ENCODE measurements around the gene CGA. TPM values are rescaled to one million over a fixed set of nuclear protein-coding genes. Genes with fewer than 3 reads are reported as not detected.

CGA gene
- total and polyA plus RNA-seq, 7 donors = 0.03 to 3.8 (median 0.35) TPM; not detected in 3

DNA sequence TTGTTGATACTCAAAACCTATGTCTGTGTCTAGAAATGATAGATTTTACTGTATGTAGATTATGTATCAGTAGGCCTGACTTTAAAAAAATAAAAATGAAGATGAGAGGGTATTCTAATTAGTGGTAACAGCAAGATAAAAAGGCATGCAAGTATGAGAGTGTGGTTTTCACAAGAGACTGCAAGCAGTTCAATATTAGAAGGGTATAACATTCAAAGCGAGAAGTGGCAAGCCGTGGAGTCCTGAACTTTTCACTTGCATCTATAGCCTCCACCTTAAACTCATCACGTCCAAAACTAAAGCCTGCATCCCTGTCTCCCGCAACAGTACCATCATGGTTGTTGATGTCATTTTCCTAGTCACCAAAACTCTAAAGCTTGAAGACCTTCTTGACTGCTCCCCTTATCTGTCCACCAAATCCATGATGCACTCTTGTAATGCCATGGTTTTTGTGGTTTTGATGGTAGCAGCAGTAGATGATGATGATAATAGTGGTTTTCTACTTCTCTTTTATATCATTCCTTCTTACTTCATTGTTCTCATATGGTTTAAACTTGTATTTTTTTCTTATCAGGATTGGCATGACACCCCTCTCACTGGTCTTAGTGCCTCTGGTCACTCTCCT lies 9.2 kb upstream of the CGA start:
- no peak overlapping the region for H3K27ac ChIP-seq
- WGBS, 3 donors = 88 to 91% (median 89%) methylated on average over 4 of the region's 4 CpGs
- DNase-seq = no peak
- TF ChIP-seq, protein P1, sequence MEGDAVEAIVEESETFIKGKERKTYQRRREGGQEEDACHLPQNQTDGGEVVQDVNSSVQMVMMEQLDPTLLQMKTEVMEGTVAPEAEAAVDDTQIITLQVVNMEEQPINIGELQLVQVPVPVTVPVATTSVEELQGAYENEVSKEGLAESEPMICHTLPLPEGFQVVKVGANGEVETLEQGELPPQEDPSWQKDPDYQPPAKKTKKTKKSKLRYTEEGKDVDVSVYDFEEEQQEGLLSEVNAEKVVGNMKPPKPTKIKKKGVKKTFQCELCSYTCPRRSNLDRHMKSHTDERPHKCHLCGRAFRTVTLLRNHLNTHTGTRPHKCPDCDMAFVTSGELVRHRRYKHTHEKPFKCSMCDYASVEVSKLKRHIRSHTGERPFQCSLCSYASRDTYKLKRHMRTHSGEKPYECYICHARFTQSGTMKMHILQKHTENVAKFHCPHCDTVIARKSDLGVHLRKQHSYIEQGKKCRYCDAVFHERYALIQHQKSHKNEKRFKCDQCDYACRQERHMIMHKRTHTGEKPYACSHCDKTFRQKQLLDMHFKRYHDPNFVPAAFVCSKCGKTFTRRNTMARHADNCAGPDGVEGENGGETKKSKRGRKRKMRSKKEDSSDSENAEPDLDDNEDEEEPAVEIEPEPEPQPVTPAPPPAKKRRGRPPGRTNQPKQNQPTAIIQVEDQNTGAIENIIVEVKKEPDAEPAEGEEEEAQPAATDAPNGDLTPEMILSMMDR (IDR thresholded peaks at IDR 0.05) = no peak
- intact Hi-C loops (cut with DNase I) = no loop called here
- no peaks in the 10 kb centered on the region for H3K36me3 ChIP-seq (ENCODE audit: insufficient read depth in 1 of 2, low read depth in 1 of 2)
- H3K9me3 ChIP-seq = no peaks in the 10 kb centered on the region
- no peaks in the 10 kb centered on the region for H3K4me1 ChIP-seq
- H3K27me3 ChIP-seq (ENCODE audit: insufficient read depth in 3 of 3, low read length in 2 of 3) = no peaks in the 10 kb centered on the region
- H3K4me3 ChIP-seq = no peak overlapping the region
- ATAC-seq = no peak

DNA sequence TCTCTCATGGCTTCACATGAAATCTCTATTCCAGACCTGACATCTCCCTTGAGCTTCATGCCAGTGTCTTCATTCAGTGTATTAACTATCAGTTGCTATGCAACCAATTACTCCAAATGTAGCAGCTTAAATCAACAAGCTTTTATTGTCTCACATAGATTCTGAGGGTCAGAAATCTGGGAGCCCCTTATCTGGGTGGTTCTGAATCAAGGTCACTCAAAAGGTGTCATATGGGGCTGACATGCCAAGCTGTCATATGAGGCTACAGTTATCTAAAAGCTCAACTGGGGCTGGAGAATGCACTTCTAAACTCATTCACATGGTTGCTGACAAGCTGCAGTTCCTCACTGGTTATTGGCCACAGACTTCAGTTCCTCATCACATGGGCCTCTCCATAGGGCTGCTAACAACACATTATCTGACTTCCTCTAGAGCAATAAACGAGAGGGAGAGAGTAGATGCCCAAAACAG lies 7.3 kb upstream of the CGA start:
- ATAC-seq (no peak), DNase-seq (no peak)
- Histone ChIP-seq H3K9me3 (no peaks in the 10 kb centered on the region), H3K27me3 (ENCODE audit: insufficient read depth in 3 of 3, low read length in 2 of 3) (peaks cover 0 to 2% (median 1%) of the 10 kb centered on the region in 3 donors), H3K4me3 (no peak overlapping the region), H3K36me3 (ENCODE audit: insufficient read depth in 1 of 2, low read depth in 1 of 2) (no peaks in the 10 kb centered on the region), H3K4me1 (no peaks in the 10 kb centered on the region), H3K27ac (no peak overlapping the region)
- intact Hi-C loops (cut with DNase I) = no loop called here
- 0 to 14% (median 5%) methylated on average over 1 of the region's 1 CpG for WGBS, 3 donors
- TF ChIP-seq, protein P1 (IDR thresholded peaks at IDR 0.05) = no peak

DNA sequence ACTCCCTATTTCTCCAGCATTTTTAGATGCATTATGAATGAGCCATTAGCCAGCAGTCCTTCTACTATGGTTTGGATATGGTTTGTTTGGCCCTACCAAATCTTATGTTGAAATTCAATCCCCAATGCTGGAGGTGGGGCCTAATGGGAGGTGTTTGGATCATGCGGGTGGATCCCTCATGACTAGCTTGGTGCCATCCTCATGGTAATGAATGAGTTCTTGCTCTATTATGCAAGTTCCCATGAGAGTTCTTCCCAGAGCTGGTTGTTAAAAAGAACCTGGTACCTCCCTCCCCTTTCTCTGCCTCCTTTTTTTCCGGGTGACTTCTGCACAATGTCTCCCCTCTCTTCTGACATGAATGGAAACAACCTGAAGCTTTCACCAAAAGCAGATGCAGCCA lies 6.2 kb upstream of the CGA start:
- WGBS, 3 donors = 67 to 83% (median 82%) methylated on average over 2 of the region's 2 CpGs
- DNase-seq = no peak
- Histone ChIP-seq H3K27me3 (ENCODE audit: insufficient read depth in 3 of 3, low read length in 2 of 3) (peaks cover 0 to 11% (median 2%) of the 10 kb centered on the region in 3 donors), H3K27ac (no peak overlapping the region), H3K4me3 (no peak overlapping the region), H3K36me3 (ENCODE audit: insufficient read depth in 1 of 2, low read depth in 1 of 2) (no peaks in the 10 kb centered on the region), H3K4me1 (no peaks in the 10 kb centered on the region), H3K9me3 (no peaks in the 10 kb centered on the region)
- intact Hi-C loops (cut with DNase I) = no loop called here
- ATAC-seq = no peak
- TF ChIP-seq, protein P1 (IDR thresholded peaks at IDR 0.05) = no peak

DNA sequence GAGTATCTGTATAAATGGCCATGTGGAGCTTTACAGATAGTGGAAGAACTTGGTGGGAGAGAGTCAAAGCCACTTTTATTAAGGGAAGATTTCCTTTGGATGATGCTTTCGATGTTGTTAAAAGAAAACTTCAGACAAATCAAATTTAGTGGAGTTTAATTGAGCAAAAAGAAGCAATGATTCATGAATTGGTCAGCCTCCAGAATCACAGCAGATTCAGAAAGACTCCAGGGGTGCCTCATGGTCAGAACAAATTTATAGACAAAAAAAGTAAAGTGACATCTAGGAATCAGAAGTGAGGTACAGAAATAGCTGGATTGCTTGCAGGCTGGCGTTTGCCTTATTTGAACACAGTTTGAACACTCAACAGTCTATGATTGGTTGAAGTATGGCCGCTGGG lies 5.3 kb upstream of the CGA start:
- no peak overlapping the region for H3K27ac ChIP-seq
- ATAC-seq (no peak), DNase-seq (no peak)
- no peaks in the 10 kb centered on the region for H3K9me3 ChIP-seq
- no peaks in the 10 kb centered on the region for H3K36me3 ChIP-seq (ENCODE audit: insufficient read depth in 1 of 2, low read depth in 1 of 2)
- no peaks in the 10 kb centered on the region for H3K4me1 ChIP-seq
- H3K27me3 ChIP-seq (ENCODE audit: insufficient read depth in 3 of 3, low read length in 2 of 3) = peaks cover 0 to 16% (median 8%) of the 10 kb centered on the region in 3 donors
- TF ChIP-seq, protein P1 (IDR thresholded peaks at IDR 0.05) = no peak
- WGBS, 3 donors = 84 to 87% (median 85%) methylated on average over 3 of the region's 3 CpGs
- H3K4me3 ChIP-seq = no peak overlapping the region
- intact Hi-C loops (cut with DNase I) = no loop called here

DNA sequence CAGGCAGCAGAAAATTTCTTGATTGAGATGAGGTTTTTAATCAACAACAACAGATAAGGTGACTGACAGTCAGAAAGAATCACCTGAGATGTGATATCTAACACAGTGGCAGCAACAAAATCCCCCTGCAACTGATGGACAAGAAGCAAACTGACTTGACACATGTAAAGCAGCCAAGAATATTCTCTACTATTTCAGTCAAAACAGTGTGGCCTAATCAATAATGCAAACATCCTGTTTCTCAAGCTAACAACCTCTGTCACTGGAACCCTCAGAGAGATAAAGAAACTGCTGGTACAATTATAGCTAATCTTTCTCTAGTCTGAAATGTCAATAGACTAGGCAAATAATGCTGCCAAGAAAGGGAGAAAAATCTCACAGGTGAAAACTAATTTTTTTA lies 4.6 kb upstream of the CGA start:
- no peaks in the 10 kb centered on the region for H3K9me3 ChIP-seq
- DNase-seq (no peak), ATAC-seq (no peak)

More for the DNA sequence above, 4.6 kb upstream of the CGA start:
- TF ChIP-seq, protein P1 (IDR thresholded peaks at IDR 0.05) = no peak
- Histone ChIP-seq H3K4me1 (no peaks in the 10 kb centered on the region), H3K4me3 (no peak overlapping the region), H3K27ac (no peak overlapping the region), H3K27me3 (ENCODE audit: insufficient read depth in 3 of 3, low read length in 2 of 3) (peaks cover 0 to 20% (median 8%) of the 10 kb centered on the region in 3 donors), H3K36me3 (ENCODE audit: insufficient read depth in 1 of 2, low read depth in 1 of 2) (no peaks in the 10 kb centered on the region)
- intact Hi-C loops (cut with DNase I) = no loop called here
